Activated naive CD4-positive, alpha-beta T cell treated with anti-CD3 and anti-CD28 coated beads for 36 hours (primary cell): ENCODE measurements around the gene CABYR. TPM values are rescaled to one million over a fixed set of nuclear protein-coding genes. Genes with fewer than 3 reads are reported as not detected.
A peak's percentile ranks its signal among the peaks of the same experiment; 100 is the strongest.
"Not testable (repeated sequence)": the region's sequence is repeated elsewhere in the genome, so short reads cannot be mapped to it uniquely, and the experiment has no call there.

Experiments used
- CTCF ChIA-PET: fragments of 350-600 bp; sonication (Branson Sonifier 250); formaldehyde crosslinking; loops from one replicate; lab custom pipeline; 2021; ENCODE audit warnings: antibody characterized with exemption; lab: Charles Lee
- DNase-seq: peaks from one replicate; pipeline ENCODE4 v3.0.0-alpha.2; 2020
- H3K27ac Mint-ChIP-seq: one replicate; pipeline ENCODE4 v1.8.0; 2021; ENCODE audit warnings: mild to moderate bottlenecking, mixed read lengths
- H3K27me3 Mint-ChIP-seq: one replicate; pipeline ENCODE4 v1.8.0; 2021; ENCODE audit warnings: low read depth, mixed read lengths
- H3K36me3 Mint-ChIP-seq: one replicate; pipeline ENCODE4 v1.8.0; 2021; ENCODE audit warnings: low read depth, mixed read lengths
- H3K4me1 Mint-ChIP-seq: one replicate; pipeline ENCODE4 v1.8.0; 2021; ENCODE audit warnings: low read depth, mixed read lengths
- H3K4me3 Mint-ChIP-seq: one replicate; pipeline ENCODE4 v1.8.0; 2021; ENCODE audit warnings: mild to moderate bottlenecking, moderate library complexity, mixed read lengths
- H3K9me3 Mint-ChIP-seq: one replicate; pipeline ENCODE4 v1.8.0; 2021; ENCODE audit warnings: mixed read lengths
- intact Hi-C: fragments of 100-400 bp; cut with micrococcal nuclease; formaldehyde crosslinking; loops from one replicate; pipeline ENCODE4 v1.15.1; 2023
- total RNA-seq, 2 experiments: library from RNA; stranded (reverse); gene quantifications; one replicate each; pipeline ENCODE4 v1.2.3, GENCODE V29; 2021

CABYR gene
- total RNA-seq, 2 experiments from 2014 or later: 1.2 to 1.7 TPM

- CTCF ChIA-PET: interaction anchor here (0.8 to 1.4 kb wide), 6 partner anchors 9 to 596 kb away, joined by 3 to 4 read pairs (median 4); no protein-coding TSS in a partner anchor
- Mint-ChIP-seq H3K36me3 (no peaks in the 10 kb centered on the region), H3K27ac (no peak overlapping the region), H3K4me1 (peaks cover 7% of the 10 kb centered on the region), H3K27me3 (peaks cover 11% of the 10 kb centered on the region), H3K9me3 (no peaks in the 10 kb centered on the region), H3K4me3 (peak overlapping the region; percentile 90)
- intact Hi-C loops: loop anchor here (5.0 kb wide), 1 partner anchor 511 kb away; no protein-coding TSS in a partner anchor
- DNase-seq: no peak
Observed at GRCh38 chr18:24138409-24138788, 463 bp upstream of the CABYR start.

GRCh38 chr18:24140697-24141096 is 1.8 kb downstream of the CABYR start:
- H3K36me3 Mint-ChIP-seq: no peaks in the 10 kb centered on the region
- peaks cover 7% of the 10 kb centered on the region for H3K4me1 Mint-ChIP-seq
- CTCF ChIA-PET: no interaction called here
- H3K9me3 Mint-ChIP-seq: no peaks in the 10 kb centered on the region
- no peak overlapping the region for H3K27ac Mint-ChIP-seq
- H3K4me3 Mint-ChIP-seq: no peak overlapping the region
- intact Hi-C loops: no loop called here
- H3K27me3 Mint-ChIP-seq: peaks cover 11% of the 10 kb centered on the region
- no peak for DNase-seq

GRCh38 chr18:24142376-24142775 is 3.5 kb downstream of the CABYR start:
- no peak for DNase-seq
- Mint-ChIP-seq H3K27me3 (peaks cover 11% of the 10 kb centered on the region), H3K4me1 (peaks cover 7% of the 10 kb centered on the region), H3K9me3 (no peaks in the 10 kb centered on the region), H3K36me3 (no peaks in the 10 kb centered on the region), H3K27ac (no peak overlapping the region), H3K4me3 (no peak overlapping the region)
- CTCF ChIA-PET: no interaction called here
- intact Hi-C loops: no loop called here

- H3K27me3 Mint-ChIP-seq, H3K4me1 Mint-ChIP-seq, intact Hi-C loops, CTCF ChIA-PET, H3K4me3 Mint-ChIP-seq, H3K27ac Mint-ChIP-seq, DNase-seq, H3K36me3 Mint-ChIP-seq, H3K9me3 Mint-ChIP-seq: not testable (repeated sequence)
Observed at GRCh38 chr18:24149591-24149990, 10.7 kb downstream of the CABYR start.

GRCh38 chr18:24153397-24153796 is 14.5 kb downstream of the CABYR start:
- CTCF ChIA-PET: no interaction called here
- Mint-ChIP-seq H3K27ac (no peak overlapping the region), H3K4me3 (no peak overlapping the region), H3K4me1 (no peaks in the 10 kb centered on the region), H3K9me3 (no peaks in the 10 kb centered on the region), H3K27me3 (no peaks in the 10 kb centered on the region), H3K36me3 (no peaks in the 10 kb centered on the region)
- no peak for DNase-seq
- intact Hi-C loops: no loop called here

- H3K27me3 Mint-ChIP-seq: no peaks in the 10 kb centered on the region
- H3K27ac Mint-ChIP-seq: no peak overlapping the region
- CTCF ChIA-PET: interaction anchor here (0.6 to 0.7 kb wide), 2 partner anchors 118 to 218 kb away, joined by 3 read pairs; no protein-coding TSS in a partner anchor
Observed at GRCh38 chr18:24157855-24158254, 19.0 kb downstream of the CABYR start.

GRCh38 chr18:24160086-24160485 is 21.2 kb downstream of the CABYR start:
- no peaks in the 10 kb centered on the region for H3K36me3 Mint-ChIP-seq
- intact Hi-C loops: no loop called here
- H3K27me3 Mint-ChIP-seq: no peaks in the 10 kb centered on the region
- H3K4me3 Mint-ChIP-seq: no peak overlapping the region
- no peaks in the 10 kb centered on the region for H3K9me3 Mint-ChIP-seq
- CTCF ChIA-PET: interaction anchor here (0.6 kb wide), 1 partner anchor 1612 kb away, joined by 4 read pairs; no protein-coding TSS in a partner anchor
- H3K4me1 Mint-ChIP-seq: no peaks in the 10 kb centered on the region
- no peak for DNase-seq
- H3K27ac Mint-ChIP-seq: no peak overlapping the region

More at GRCh38 chr18:24157855-24158254, 19.0 kb downstream of the CABYR start:
- H3K9me3 Mint-ChIP-seq: no peaks in the 10 kb centered on the region
- intact Hi-C loops: no loop called here
- no peaks in the 10 kb centered on the region for H3K36me3 Mint-ChIP-seq
- H3K4me1 Mint-ChIP-seq: no peaks in the 10 kb centered on the region
- no peak overlapping the region for H3K4me3 Mint-ChIP-seq
- no peak for DNase-seq

- CTCF ChIA-PET: no interaction called here
- Mint-ChIP-seq H3K27ac (no peak overlapping the region), H3K4me3 (no peak overlapping the region), H3K36me3 (no peaks in the 10 kb centered on the region), H3K9me3 (no peaks in the 10 kb centered on the region), H3K27me3 (no peaks in the 10 kb centered on the region), H3K4me1 (no peaks in the 10 kb centered on the region)
- no peak for DNase-seq
- intact Hi-C loops: no loop called here
Observed at GRCh38 chr18:24161304-24161703, 22.4 kb downstream of the CABYR start.

- H3K4me3 Mint-ChIP-seq: no peak overlapping the region
- intact Hi-C loops: no loop called here
- CTCF ChIA-PET: no interaction called here
Observed at GRCh38 chr18:24168496-24168895, 29.6 kb downstream of the CABYR start.

GRCh38 chr18:24170360-24170759 is 31.5 kb downstream of the CABYR start:
- Mint-ChIP-seq H3K4me1 (no peaks in the 10 kb centered on the region), H3K36me3 (no peaks in the 10 kb centered on the region), H3K9me3 (no peaks in the 10 kb centered on the region), H3K27ac (no peak overlapping the region), H3K4me3 (no peak overlapping the region), H3K27me3 (no peaks in the 10 kb centered on the region)
- no peak for DNase-seq
- intact Hi-C loops: loop anchor here (10.0 kb wide), 1 partner anchor 914 kb away; no protein-coding TSS in a partner anchor
- CTCF ChIA-PET: no interaction called here

More at GRCh38 chr18:24168496-24168895, 29.6 kb downstream of the CABYR start:
- H3K27ac Mint-ChIP-seq: no peak overlapping the region
- H3K27me3 Mint-ChIP-seq: no peaks in the 10 kb centered on the region
- H3K9me3 Mint-ChIP-seq: no peaks in the 10 kb centered on the region
- no peaks in the 10 kb centered on the region for H3K36me3 Mint-ChIP-seq
- no peaks in the 10 kb centered on the region for H3K4me1 Mint-ChIP-seq
- no peak for DNase-seq

GRCh38 chr18:24173997-24174396 is 35.1 kb downstream of the CABYR start:
- CTCF ChIA-PET: interaction anchor here (0.6 to 1.8 kb wide), 2 partner anchors 315 to 408 kb away, joined by 4 to 12 read pairs; no protein-coding TSS in a partner anchor
- Mint-ChIP-seq H3K36me3 (no peaks in the 10 kb centered on the region), H3K27ac (no peak overlapping the region), H3K4me3 (no peak overlapping the region), H3K4me1 (no peaks in the 10 kb centered on the region), H3K9me3 (no peaks in the 10 kb centered on the region), H3K27me3 (no peaks in the 10 kb centered on the region)
- intact Hi-C loops: loop anchor here (10.0 kb wide), 1 partner anchor 911 kb away; no protein-coding TSS in a partner anchor
- DNase-seq: no peak

GRCh38 chr18:24176727-24177416 is 38.0 kb downstream of the CABYR start:
- no peak overlapping the region for H3K4me3 Mint-ChIP-seq
- CTCF ChIA-PET: interaction anchor here (0.6 to 2.3 kb wide), 18 partner anchors 8 to 549 kb away, joined by 3 to 29 read pairs (median 4); partner anchors contain the start of gene CABYR
- H3K36me3 Mint-ChIP-seq: no peaks in the 10 kb centered on the region
- no peaks in the 10 kb centered on the region for H3K4me1 Mint-ChIP-seq
- no peaks in the 10 kb centered on the region for H3K9me3 Mint-ChIP-seq
- no peaks in the 10 kb centered on the region for H3K27me3 Mint-ChIP-seq
- no peak overlapping the region for H3K27ac Mint-ChIP-seq
- DNase-seq: peak; percentile 66
- intact Hi-C loops: loop anchor here (2.0 to 10.0 kb wide), 3 partner anchors 180 to 908 kb away; no protein-coding TSS in a partner anchor
